NCI-H1417 treated with DMSO at 0.1 percent for 48 hours (cell line): ENCODE data around the gene PROSER3.
"Not testable (repeated sequence)": the region's sequence is repeated elsewhere in the genome, so short reads cannot be mapped to it uniquely, and the experiment has no call there.

Experiments used
- DNase-seq: peaks from one replicate; lab custom pipeline; 2025; lab: John Stamatoyannopoulos, UW

The PROSER3 gene

GRCh38 chr19:35793381-35794165, 35.6 kb downstream of the PROSER3 start:
- no peak for DNase-seq

GRCh38 chr19:35795564-35795963, 37.6 kb downstream of the PROSER3 start:
- DNase-seq, result not testable (repeated sequence)

- no peak for DNase-seq
These were observed 38.9 kb downstream of the PROSER3 start for GRCh38 chr19:35796645-35797542.

DNA sequence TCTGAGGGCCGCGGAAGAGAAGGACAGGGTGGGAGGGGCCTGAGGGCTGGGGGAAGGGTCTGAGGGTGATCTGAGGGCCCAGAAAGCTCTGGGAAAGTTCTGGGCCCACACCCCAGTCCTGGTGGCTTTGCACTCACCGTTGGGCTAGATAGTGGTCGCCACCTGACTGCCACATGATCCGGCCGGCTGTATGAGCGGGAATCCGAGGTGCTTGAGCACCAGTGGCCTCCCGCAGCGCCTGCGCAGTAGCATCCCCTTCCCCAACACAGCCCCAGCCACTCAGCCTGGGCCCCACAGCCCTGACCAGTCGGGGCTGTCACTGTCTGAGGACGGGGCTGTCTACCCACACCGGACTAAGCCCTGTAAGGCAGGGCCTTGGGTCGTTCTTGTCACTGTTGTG, 39.7 kb downstream of the PROSER3 start:
- DNase-seq, result no peak

DNA sequence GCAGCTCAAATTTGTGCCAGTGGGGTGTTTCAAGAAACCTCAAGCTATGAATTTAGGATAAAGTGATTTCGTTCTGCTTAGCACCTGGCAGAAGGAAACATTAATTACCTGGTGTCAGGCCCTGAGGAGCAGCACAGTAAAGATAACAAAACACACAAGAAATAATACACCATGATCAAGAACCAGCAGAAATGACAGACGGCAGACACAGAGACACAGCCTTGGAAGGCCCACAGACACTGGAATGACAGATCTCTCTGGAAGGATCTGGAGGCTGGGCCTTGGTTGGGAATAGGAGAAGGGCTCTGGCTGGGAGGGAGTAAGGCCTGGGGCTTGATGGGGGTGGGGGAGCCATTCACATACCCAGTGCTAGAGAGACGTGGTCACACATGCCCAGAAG, 43.9 kb downstream of the PROSER3 start:
- DNase-seq, result no peak

DNA sequence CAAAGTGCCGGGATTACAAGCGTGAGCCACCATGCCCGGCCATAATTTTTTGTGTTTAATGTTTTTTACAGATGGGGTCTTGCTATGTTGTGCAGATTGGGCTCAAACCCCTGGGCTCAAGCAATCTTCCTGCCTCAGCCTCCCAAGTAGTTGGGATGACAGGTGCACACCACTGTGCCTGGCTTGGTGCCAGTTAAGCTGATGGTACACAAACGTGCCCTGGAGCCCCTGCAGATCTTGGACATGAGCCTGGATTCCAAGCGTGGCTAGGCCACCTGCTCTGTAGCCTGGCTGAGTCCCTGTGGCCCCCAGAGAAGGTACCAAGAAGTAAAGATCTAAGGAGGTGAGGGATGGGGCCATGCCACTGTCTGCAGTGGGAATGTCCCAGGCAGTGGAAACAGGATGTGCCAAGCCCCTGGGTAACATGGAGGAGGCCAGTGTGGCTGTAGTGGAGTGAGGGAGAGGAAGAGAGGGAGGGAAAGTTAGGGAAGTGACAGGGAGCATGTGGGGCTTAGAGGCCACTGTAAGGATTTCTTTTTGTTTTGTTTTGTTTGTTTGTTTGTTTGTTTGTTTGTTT, 47.6 kb downstream of the PROSER3 start:
- DNase-seq, result no peak

DNA sequence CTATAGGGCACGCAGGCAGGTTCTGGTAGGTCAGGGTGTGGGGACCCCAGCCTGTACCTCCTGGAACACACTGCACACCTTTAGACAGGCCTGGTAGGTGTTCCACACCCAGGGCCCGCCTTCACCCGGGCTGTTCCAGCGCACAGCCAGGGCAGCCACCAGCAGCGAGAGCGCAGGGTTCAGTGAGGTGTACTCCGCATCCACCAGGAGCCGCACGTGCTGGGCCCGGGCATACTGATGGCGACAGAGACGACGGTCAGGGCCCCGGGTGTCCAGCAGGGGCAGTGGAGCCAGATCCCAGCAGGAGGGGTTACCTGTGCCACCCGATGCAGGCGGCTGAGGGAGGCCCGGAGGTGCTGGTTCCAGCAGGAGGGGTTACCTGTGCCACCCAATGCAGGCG, 48.6 kb downstream of the PROSER3 start:
- no peak for DNase-seq

DNA sequence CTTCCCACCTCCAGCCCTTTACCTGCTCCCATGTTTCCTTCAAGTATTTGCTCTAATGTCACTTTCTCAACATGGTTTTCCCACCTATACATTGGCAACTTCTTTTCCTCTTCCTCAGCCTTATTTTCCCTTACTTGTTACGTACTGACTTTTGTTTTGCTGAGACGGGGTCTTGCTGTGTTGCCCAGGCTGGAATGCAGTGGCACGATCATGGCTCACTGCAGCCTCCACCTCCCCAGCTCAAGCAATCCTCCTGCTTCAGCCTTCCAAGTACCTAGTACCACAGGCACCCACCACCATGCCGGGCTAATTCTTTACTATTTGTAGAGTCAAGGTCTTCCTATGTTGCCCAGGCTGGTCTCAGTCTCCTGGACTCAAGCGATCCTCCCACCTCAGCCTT, 49.7 kb downstream of the PROSER3 start:
- no peak for DNase-seq

- no peak for DNase-seq
These were observed 53.6 kb downstream of the PROSER3 start for GRCh38 chr19:35811317-35812219.

GRCh38 chr19:35812220-35813042, 54.5 kb downstream of the PROSER3 start, which contains the start of gene PRODH2:
TSS of gene PRODH2 (minus strand) at chr19:35812845. CDS start at chr19:35812805, 40 bp downstream.
- no peak for DNase-seq

GRCh38 chr19:35813043-35813890, 55.3 kb downstream of the PROSER3 start:
- no peak for DNase-seq

DNA sequence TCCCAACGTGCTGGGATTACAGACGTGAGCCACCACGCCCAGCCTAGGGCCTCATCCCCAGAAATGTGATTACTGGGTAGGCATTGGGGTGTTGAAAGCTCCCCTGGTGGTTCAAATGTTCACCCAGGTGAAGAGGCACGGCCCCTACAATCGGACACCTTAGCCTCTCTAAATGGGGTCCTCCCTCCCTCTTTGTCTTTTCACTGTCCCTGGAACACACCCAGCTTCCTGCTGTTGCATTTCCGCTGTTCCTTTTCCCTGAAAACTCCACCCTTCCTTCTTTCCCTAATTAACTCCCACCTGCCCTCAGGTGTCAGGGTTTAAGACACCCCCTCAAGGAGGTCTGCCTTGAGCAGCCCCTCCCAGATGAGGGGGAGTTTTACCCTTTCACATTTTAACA, 58.3 kb downstream of the PROSER3 start:
- no peak for DNase-seq

DNA sequence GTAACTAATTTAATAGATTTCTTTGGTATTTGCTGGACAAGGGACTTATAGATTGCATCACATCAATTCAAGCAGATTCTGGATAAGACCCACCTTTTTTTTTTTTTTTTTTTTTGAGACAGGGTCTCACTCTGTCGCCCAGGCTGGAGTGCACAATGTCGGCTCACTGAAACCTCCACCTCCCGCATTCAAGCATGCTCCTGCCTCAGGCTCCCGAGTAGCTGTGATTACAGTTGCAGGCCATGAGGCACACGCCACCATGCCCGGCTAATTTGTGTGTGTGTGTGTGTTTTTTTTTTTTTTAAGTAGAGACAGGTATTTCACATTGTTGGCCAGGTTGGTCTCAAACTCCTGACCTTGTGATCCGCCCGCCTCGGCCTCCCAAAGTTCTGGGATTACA, 58.9 kb downstream of the PROSER3 start:
- DNase-seq, result no peak

DNA sequence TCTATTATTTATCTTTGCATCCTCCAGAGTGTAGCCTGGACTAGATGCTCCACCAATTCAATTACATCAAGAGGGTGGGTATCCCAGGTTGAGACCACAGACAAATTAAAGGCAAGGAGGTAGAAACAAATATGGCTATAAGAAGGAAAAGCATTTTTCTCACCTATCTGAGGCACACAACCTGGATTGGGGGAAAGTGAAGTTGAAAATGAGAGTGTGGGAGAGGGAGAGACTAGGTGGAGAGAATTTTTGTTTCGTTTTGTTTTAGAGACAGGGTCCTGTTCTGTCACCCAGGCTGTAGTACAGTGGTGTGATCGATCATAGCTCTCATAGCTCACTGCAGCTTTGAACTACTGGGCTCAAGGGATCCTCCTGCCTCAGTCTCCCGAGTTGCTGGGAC, 60.5 kb downstream of the PROSER3 start:
- no peak for DNase-seq
